Hypothalamus (tissue), 51 donors: ENCODE data around the gene HOXA3.

Source experiments
- DNase-seq, 51 donors: peaks; one replicate each; lab custom pipeline; 2025; lab: John Stamatoyannopoulos, UW

The HOXA3 gene

GRCh38 chr7:27096768-27097514 is 55.4 kb downstream of the HOXA3 start:
- DNase-seq, result no peak

GRCh38 chr7:27095897-27096767 is 56.3 kb downstream of the HOXA3 start, which contains the start of gene HOXA1:
TSS of gene HOXA1 (minus strand) at chr7:27096000. CDS start at chr7:27095912, 88 bp downstream.
- peak in 6 of 51 donors; percentile 4 to 17 (median 10) for DNase-seq

GRCh38 chr7:27095050-27095896 is 57.1 kb downstream of the HOXA3 start:
- DNase-seq, result no peak

- DNase-seq, result no peak
These were observed 57.9 kb downstream of the HOXA3 start for GRCh38 chr7:27094304-27095049.

DNA sequence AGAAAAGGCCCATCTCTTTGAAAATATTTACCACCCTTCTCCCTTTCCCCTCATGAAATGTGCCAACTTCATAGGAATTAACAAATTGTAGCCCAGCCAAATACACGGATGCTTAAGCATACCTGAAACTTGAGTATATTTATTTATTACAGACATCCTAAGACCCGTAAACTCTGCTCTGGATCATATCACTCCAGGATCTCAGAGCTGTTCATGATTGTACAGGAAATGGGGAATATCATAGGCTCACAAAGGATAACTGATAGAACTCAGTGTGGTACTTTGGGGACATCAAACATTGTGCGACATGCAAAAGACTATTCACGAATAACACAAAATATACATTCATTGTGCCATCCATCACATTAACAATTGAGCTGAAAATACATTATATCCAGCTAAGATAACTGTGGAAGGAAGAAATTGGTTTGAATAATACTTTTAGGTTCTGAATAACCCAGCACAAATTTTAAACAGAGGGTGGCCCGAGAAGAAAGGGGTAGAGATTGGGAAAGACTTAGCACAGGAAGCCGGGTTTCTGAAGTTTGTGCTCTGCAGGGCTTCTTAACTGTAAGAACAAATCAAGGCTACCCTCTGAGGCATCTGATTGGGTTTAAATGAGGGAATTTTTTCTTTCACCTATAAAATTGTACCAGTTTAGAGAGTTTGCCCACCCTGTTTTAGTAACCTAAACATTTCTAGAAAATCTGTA is 59.0 kb downstream of the HOXA3 start:
- DNase-seq, result no peak

GRCh38 chr7:27092819-27093110 is 59.6 kb downstream of the HOXA3 start:
- no peak for DNase-seq

GRCh38 chr7:27091941-27092818 is 60.2 kb downstream of the HOXA3 start:
- DNase-seq, result no peak

- no peak for DNase-seq
These were observed 61.3 kb downstream of the HOXA3 start for GRCh38 chr7:27091105-27091504.

DNA sequence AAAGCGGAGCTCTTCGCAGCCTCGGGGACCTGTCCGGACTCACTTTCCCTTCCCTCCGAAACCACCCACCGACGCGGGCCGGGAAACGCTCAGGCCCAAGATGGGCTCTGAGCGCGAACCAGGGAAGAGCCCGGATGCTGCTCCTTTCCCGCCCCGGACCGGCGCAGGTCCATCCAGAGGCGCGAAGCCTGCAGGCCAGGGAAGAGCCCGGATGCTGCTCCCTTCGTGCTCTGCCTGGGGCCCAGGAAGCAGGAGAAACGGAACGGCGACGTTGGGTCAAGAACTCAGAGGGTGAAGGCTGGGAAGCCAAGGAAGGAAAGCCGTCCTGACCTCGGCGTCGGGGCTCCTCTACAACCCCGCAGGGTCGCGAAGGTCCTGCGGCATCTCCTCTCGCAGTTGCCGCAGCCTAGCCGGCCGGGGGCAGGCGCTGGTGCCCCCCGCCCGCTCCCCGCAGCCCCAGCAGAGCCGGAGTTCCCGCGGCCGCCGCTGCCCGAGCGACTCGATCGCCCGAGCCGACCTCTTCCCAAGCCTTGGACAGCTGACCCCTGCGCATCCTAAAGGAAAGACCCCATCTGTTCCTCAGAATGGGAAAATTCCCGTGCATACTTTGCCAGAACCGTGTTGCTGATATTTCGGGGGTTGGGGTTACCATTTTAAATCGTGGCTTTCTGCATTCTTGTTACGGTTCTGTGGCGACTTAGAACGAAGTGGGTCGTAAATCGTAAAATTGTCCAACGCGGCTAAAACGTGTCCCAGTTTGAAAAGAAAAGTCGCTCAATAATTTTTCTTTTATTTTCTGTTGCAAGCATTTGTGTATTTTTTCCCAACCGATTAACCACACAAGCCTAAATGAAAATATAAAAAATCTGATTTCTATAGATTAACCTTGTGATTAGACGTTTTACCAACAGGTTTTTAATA is 64.1 kb downstream of the HOXA3 start:
- DNase-seq, result no peak

DNA sequence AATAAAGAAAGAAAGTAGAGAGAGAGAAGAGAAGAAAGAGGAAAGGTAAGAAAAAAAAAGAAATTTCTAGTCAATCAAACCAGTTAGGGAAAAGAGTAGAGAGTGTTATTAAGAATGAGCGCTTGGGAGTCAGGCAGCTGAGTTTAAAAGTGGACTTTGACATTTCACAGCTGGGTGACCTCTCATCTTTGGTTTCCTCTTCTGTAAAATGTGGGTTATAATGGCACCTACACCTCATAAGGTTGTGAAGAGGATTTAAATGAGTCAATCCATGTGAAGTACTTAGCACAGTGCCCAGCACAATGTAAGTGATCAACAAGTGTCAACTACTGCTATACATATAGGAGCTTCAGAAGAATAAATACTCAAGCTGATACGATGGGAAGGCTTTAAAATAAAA is 68.7 kb downstream of the HOXA3 start:
- no peak for DNase-seq

GRCh38 chr7:27082171-27082570 is 70.2 kb downstream of the HOXA3 start:
- DNase-seq, result no peak

DNA sequence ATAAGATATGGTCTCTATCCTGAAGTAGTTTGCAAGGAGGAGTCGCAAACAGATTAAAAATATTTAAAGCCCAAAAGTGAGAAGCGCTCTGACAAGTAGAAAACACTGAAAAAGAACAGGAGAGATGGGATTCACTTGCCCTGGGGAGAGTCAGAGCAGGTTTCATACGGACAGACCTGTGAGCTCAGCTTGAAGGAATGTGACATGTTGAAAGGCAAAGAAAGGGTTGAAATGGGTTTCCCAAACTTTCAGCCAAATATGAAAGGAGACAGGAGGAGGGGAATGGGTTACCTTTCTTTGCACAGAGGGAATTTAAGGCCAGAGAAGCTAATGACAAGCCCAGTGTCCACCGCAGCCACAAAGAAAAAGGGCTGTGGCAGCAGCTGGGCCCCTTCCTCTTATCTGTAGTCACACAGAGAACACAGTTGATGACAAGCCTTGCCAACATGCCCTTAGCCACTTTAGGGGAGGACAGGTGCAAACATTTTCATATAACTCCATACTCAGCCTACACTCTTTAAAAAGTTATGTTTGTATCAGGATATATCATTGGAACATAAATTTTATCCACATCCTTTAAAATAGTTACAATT is 71.4 kb downstream of the HOXA3 start:
- DNase-seq, result no peak

GRCh38 chr7:27079234-27079975 is 73.0 kb downstream of the HOXA3 start:
- no peak for DNase-seq

GRCh38 chr7:27078616-27079233 is 73.7 kb downstream of the HOXA3 start:
- no peak for DNase-seq

DNA sequence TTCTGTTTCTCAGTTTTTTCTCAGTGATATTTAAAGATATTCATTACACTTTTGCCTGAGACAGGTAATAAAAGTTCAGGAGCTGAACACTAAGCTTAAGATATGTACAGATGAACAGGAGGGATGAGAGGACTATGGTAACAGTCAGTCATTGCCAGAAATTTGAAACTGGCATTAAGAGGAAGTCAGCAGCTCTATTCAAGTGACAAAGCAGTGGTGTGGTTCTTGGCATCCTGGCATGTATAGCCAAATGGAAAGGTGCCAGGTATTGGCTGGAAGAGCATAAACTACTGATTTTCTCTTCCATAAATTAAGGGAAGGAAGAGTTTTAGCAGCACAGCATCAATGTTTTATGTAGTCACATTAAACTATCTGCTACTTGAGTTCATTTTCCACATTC is 79.3 kb downstream of the HOXA3 start:
- DNase-seq, result no peak
